ENCODE results near the gene AHRR. TPM values are rescaled to one million over a fixed set of nuclear protein-coding genes. Genes with fewer than 3 reads are reported as not detected.

The AHRR gene
- total and polyA plus RNA-seq, 7 experiments from 2014 or later: 0.56 to 23.5 (median 1.2) TPM; not detected in 1

DNA sequence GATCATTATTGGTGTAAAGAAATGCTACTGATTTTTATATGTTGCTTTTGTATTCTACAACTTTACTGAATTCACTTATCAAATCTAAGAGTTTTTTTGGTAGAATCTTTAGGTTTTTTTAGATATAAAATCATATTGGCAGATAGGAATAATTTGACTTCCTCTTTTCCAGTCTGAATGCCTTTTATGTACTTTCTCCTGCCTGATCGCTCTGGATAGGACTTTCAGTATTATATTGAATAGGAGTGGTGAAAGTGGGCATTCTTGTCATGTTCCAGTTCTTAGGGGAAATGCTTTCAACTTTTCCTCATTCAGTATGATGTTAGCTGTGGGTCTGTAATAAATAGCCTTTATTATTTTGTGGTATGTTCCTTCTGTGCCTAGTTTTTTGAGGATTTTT is 8.3 kb downstream of the AHRR start:
- Mint-ChIP-seq H3K27ac (no peak overlapping the region), H3K27me3 (peaks cover 0 to 35% (median 15%) of the 10 kb centered on the region in 5 donors), H3K4me1 (peaks cover 0 to 50% (median 0%) of the 10 kb centered on the region in 7 donors), H3K4me3 (no peak overlapping the region), H3K36me3 (peaks cover 0 to 24% (median 0%) of the 10 kb centered on the region in 5 donors), H3K9me3 (no peaks in the 10 kb centered on the region)
- no peak overlapping the region for H3K4me3 ChIP-seq (ENCODE audit: low read length)
- DNase-seq (no peak), ATAC-seq (no peak)
- ChIA-PET POLR2A (no interaction called here), CTCF (no interaction called here)
- H3K4me1 ChIP-seq (ENCODE audit: control insufficient read depth in 2 of 2, insufficient read depth in 2 of 2, low read length in 2 of 2): no peaks in the 10 kb centered on the region
- intact Hi-C loops (cut with micrococcal nuclease): loop anchor here in 1 of 2 donors (5.0 kb wide), 1 partner anchor 48 kb away; no protein-coding TSS in a partner anchor
- H3K9me3 ChIP-seq (ENCODE audit: control insufficient read depth in 2 of 3, low read length in 3 of 3): no peaks in the 10 kb centered on the region
- no peak overlapping the region for H3K27ac ChIP-seq (ENCODE audit: low read depth, low read length)
- H3K36me3 ChIP-seq (ENCODE audit: control insufficient read depth in 2 of 3, insufficient read depth in 3 of 3, low read length in 3 of 3): no peaks in the 10 kb centered on the region
- H3K27me3 ChIP-seq (ENCODE audit: control insufficient read depth in 2 of 2, insufficient read depth in 2 of 2, low read length in 2 of 2): no peaks in the 10 kb centered on the region

DNA sequence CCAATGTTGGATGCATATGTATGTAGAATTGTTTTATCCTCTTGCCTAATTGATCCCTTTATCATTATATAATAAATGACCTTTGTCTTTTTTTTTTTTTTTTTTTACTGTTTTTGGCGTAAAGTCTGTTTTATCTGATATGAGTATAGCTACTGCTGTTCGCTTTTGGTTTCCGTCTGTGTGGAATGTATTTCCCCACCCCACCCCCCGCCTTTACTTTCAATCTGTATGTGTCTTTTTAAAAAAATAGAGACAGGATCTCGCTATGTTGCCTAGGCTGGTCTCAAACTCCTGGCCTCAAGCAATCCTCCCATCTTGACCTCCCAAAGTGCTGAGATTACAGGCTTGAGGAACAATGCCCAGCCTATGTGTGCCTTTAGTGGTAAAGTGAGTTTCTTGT is 11.3 kb downstream of the AHRR start:
- H3K36me3 ChIP-seq (ENCODE audit: control insufficient read depth in 2 of 3, insufficient read depth in 3 of 3, low read length in 3 of 3): no peaks in the 10 kb centered on the region
- H3K27ac Mint-ChIP-seq: peak overlapping the region in 1 of 9 donors; percentile 82
- peak overlapping the region in 1 of 10 donors; percentile 62 for H3K4me3 Mint-ChIP-seq
- H3K27me3 ChIP-seq (ENCODE audit: control insufficient read depth in 2 of 2, insufficient read depth in 2 of 2, low read length in 2 of 2): no peaks in the 10 kb centered on the region
- no peaks in the 10 kb centered on the region for H3K9me3 ChIP-seq (ENCODE audit: control insufficient read depth in 2 of 3, low read length in 3 of 3)
- no peak overlapping the region for H3K27ac ChIP-seq (ENCODE audit: low read depth, low read length)
- ChIA-PET POLR2A (no interaction called here), CTCF (no interaction called here)
- H3K27me3 Mint-ChIP-seq: peaks cover 0 to 16% (median 0%) of the 10 kb centered on the region in 5 donors
- H3K4me3 ChIP-seq (ENCODE audit: low read length): no peak overlapping the region
- H3K4me1 ChIP-seq (ENCODE audit: control insufficient read depth in 2 of 2, insufficient read depth in 2 of 2, low read length in 2 of 2): no peaks in the 10 kb centered on the region
- no peak for ATAC-seq
- DNase-seq: no peak
- intact Hi-C loops (cut with micrococcal nuclease): loop anchor here in 1 of 2 donors (1.0 to 5.0 kb wide), 2 partner anchors 44 to 59 kb away; no protein-coding TSS in a partner anchor
- no peaks in the 10 kb centered on the region for H3K9me3 Mint-ChIP-seq
- peaks cover 0 to 18% (median 0%) of the 10 kb centered on the region in 5 donors for H3K36me3 Mint-ChIP-seq
- peaks cover 0 to 66% (median 0%) of the 10 kb centered on the region in 7 donors for H3K4me1 Mint-ChIP-seq

DNA sequence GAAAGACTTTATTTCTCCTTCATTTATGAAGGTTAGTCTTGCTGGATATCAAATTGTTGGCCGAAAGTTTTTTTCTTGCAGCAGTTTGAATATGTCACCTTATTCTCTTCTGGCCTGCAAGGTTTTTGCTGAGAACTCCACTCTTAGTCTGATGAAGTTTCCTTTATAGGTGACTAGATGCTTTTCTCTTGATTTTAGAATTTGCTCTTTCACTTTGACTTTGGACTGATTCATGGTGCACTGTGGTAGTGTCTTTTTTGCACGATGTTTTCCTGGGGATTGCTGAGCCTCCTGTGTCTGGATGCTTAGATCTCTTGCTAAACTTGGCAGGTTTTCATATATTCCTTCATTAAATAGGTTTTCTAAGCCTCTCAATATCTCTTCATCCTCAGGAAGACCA is 12.4 kb downstream of the AHRR start:
- Histone ChIP-seq H3K4me1 (ENCODE audit: control insufficient read depth in 2 of 2, insufficient read depth in 2 of 2, low read length in 2 of 2) (no peaks in the 10 kb centered on the region), H3K27ac (ENCODE audit: low read depth, low read length) (no peak overlapping the region), H3K4me3 (ENCODE audit: low read length) (no peak overlapping the region), H3K9me3 (ENCODE audit: control insufficient read depth in 2 of 3, low read length in 3 of 3) (no peaks in the 10 kb centered on the region), H3K36me3 (ENCODE audit: control insufficient read depth in 2 of 3, insufficient read depth in 3 of 3, low read length in 3 of 3) (no peaks in the 10 kb centered on the region), H3K27me3 (ENCODE audit: control insufficient read depth in 2 of 2, insufficient read depth in 2 of 2, low read length in 2 of 2) (no peaks in the 10 kb centered on the region)
- no peaks in the 10 kb centered on the region for H3K9me3 Mint-ChIP-seq
- DNase-seq (no peak), ATAC-seq (no peak)
- peaks cover 0 to 64% (median 0%) of the 10 kb centered on the region in 7 donors for H3K4me1 Mint-ChIP-seq
- H3K27me3 Mint-ChIP-seq: peaks cover 0 to 10% (median 0%) of the 10 kb centered on the region in 5 donors
- peaks cover 0 to 16% (median 0%) of the 10 kb centered on the region in 5 donors for H3K36me3 Mint-ChIP-seq
- H3K4me3 Mint-ChIP-seq: peak overlapping the region in 1 of 10 donors; percentile 62
- POLR2A ChIA-PET: no interaction called here
- peak overlapping the region in 1 of 9 donors; percentile 82 for H3K27ac Mint-ChIP-seq
- intact Hi-C loops (cut with micrococcal nuclease): loop anchor here in 1 of 2 donors (1.0 to 5.0 kb wide), 2 partner anchors 43 to 58 kb away; no protein-coding TSS in a partner anchor
- CTCF ChIA-PET: no interaction called here

DNA sequence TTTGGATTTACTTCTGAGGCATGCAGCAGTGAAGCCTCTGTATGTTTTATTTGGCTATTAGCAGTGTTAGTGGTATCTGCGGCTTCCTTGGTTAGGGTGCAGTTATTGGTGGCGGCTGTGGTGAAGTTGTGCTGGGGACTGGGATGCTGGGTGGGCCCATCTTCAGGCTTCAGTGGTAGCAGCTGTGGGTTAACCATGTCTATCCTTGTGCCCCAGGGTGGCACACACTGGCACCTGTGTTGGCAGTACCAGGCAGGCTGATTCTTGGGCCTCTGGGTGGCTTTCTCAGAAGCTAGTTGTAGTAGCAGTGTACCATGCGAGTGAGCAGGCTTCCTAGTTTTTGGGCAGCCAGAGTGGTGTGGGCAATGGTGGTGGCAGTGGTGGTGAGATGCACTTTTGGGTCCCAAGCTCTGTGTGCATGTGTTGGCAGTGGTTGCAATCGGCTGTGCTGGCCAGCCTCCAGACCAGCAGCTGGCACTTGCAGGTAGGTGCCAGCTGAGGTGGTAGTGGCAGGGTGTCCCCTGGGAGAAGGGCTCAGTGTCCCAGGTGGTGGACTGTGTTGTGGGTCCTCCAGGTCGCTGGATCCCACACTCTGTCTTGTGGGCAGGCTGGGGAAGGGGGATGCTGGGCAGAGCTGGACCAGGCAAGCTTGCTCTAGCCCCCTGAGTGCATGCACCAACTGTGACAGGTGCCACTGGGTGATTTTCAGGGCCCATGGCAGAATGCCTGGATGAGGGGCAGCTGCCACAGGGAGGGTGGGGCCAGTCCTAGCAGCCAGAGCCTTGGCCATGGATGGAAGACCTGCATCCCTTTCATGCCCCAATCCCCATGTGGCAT is 13.6 kb downstream of the AHRR start:
- H3K27ac Mint-ChIP-seq: peak overlapping the region in 1 of 9 donors; percentile 82
- H3K36me3 Mint-ChIP-seq: peaks cover 0 to 22% (median 0%) of the 10 kb centered on the region in 5 donors
- no peaks in the 10 kb centered on the region for H3K9me3 Mint-ChIP-seq
- no peak for ATAC-seq
- POLR2A ChIA-PET: no interaction called here
- CTCF ChIA-PET: no interaction called here
- Histone ChIP-seq H3K9me3 (ENCODE audit: control insufficient read depth in 2 of 3, low read length in 3 of 3) (no peaks in the 10 kb centered on the region), H3K36me3 (ENCODE audit: control insufficient read depth in 2 of 3, insufficient read depth in 3 of 3, low read length in 3 of 3) (no peaks in the 10 kb centered on the region), H3K4me3 (ENCODE audit: low read length) (no peak overlapping the region), H3K4me1 (ENCODE audit: control insufficient read depth in 2 of 2, insufficient read depth in 2 of 2, low read length in 2 of 2) (no peaks in the 10 kb centered on the region), H3K27me3 (ENCODE audit: control insufficient read depth in 2 of 2, insufficient read depth in 2 of 2, low read length in 2 of 2) (no peaks in the 10 kb centered on the region), H3K27ac (ENCODE audit: low read depth, low read length) (no peak overlapping the region)
- intact Hi-C loops (cut with micrococcal nuclease): loop anchor here in 1 of 2 donors (5.0 kb wide), 1 partner anchor 42 kb away; no protein-coding TSS in a partner anchor
- H3K4me3 Mint-ChIP-seq: peak overlapping the region in 2 of 10 donors; percentile 9 to 70
- peaks cover 0 to 60% (median 0%) of the 10 kb centered on the region in 7 donors for H3K4me1 Mint-ChIP-seq
- H3K27me3 Mint-ChIP-seq: peaks cover 0 to 10% (median 0%) of the 10 kb centered on the region in 5 donors
- no peak for DNase-seq

DNA sequence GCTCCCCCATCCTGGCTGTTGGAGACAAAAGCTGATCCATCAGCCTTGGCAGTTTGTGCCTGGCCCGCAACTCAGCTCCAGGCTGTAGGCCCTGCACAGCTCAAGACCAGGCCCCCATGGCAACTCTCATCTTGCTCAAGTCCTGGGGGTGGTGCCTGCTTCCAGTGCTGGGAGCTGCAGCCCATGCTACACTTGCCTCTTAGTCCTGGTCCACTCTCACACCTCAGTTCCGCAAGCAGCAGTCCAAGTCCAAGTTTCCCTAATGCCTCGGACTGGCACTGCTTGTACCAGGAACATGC is 14.2 kb downstream of the AHRR start:
- intact Hi-C loops (cut with micrococcal nuclease): no loop called here
- H3K4me1 ChIP-seq (ENCODE audit: control insufficient read depth in 2 of 2, insufficient read depth in 2 of 2, low read length in 2 of 2): no peaks in the 10 kb centered on the region
- ChIA-PET POLR2A (no interaction called here), CTCF (no interaction called here)
- H3K36me3 Mint-ChIP-seq: peaks cover 0 to 22% (median 0%) of the 10 kb centered on the region in 5 donors
- no peaks in the 10 kb centered on the region for H3K27me3 ChIP-seq (ENCODE audit: control insufficient read depth in 2 of 2, insufficient read depth in 2 of 2, low read length in 2 of 2)
- no peaks in the 10 kb centered on the region for H3K9me3 Mint-ChIP-seq
- no peak overlapping the region for H3K4me3 ChIP-seq (ENCODE audit: low read length)
- no peak overlapping the region for H3K27ac ChIP-seq (ENCODE audit: low read depth, low read length)
- no peak overlapping the region for H3K4me3 Mint-ChIP-seq
- DNase-seq (no peak), ATAC-seq (no peak)
- peaks cover 0 to 8% (median 0%) of the 10 kb centered on the region in 5 donors for H3K27me3 Mint-ChIP-seq
- H3K36me3 ChIP-seq (ENCODE audit: control insufficient read depth in 2 of 3, insufficient read depth in 3 of 3, low read length in 3 of 3): no peaks in the 10 kb centered on the region
- H3K9me3 ChIP-seq (ENCODE audit: control insufficient read depth in 2 of 3, low read length in 3 of 3): no peaks in the 10 kb centered on the region
- peaks cover 0 to 59% (median 0%) of the 10 kb centered on the region in 7 donors for H3K4me1 Mint-ChIP-seq
- peak overlapping the region in 1 of 9 donors; percentile 2 for H3K27ac Mint-ChIP-seq

DNA sequence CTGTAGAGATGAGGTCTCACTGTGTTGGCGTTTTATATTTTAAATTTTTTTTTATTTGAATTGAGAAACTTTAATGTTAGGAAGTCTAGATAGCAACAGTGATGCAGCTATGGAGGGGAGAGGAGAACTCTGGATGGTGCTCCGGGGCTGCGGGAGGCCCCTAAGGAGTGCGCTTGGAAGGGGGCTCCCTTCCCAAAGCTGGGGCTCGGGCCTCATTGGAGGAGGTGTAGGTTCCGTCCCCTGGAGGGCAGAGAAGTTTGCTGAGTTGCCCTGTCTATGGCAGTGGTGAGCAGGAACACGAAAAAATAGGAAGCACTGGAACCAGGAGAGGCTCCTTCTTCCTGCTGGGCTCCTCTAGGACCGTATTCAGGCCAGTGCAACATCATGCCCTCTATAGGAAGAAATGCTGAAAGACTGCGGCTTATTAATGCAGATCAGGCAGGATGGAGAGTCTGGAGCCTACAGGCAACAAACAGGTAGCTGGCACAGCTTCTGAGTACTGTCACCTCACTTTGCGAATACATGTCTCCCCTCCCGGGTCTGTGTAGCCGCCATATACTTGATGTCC is 16.1 kb downstream of the AHRR start:
- Mint-ChIP-seq H3K27me3 (peaks cover under 1 to 3% (median 2%) of the 10 kb centered on the region in 5 donors), H3K27ac (no peak overlapping the region), H3K4me1 (peaks cover 0 to 65% (median 2%) of the 10 kb centered on the region in 7 donors), H3K36me3 (peaks cover 0 to 23% (median 0%) of the 10 kb centered on the region in 5 donors), H3K9me3 (peaks cover 0 to 4% (median 0%) of the 10 kb centered on the region in 11 donors), H3K4me3 (no peak overlapping the region)
- H3K36me3 ChIP-seq (ENCODE audit: control insufficient read depth in 2 of 3, insufficient read depth in 3 of 3, low read length in 3 of 3): no peaks in the 10 kb centered on the region
- intact Hi-C loops (cut with micrococcal nuclease): no loop called here
- no peak for DNase-seq
- POLR2A ChIA-PET: no interaction called here
- no peaks in the 10 kb centered on the region for H3K4me1 ChIP-seq (ENCODE audit: control insufficient read depth in 2 of 2, insufficient read depth in 2 of 2, low read length in 2 of 2)
- CTCF ChIA-PET: no interaction called here
- H3K27me3 ChIP-seq (ENCODE audit: control insufficient read depth in 2 of 2, insufficient read depth in 2 of 2, low read length in 2 of 2): no peaks in the 10 kb centered on the region
- H3K4me3 ChIP-seq (ENCODE audit: low read length): no peak overlapping the region
- ATAC-seq: no peak
- no peaks in the 10 kb centered on the region for H3K9me3 ChIP-seq (ENCODE audit: control insufficient read depth in 2 of 3, low read length in 3 of 3)
- H3K27ac ChIP-seq (ENCODE audit: low read depth, low read length): no peak overlapping the region
